Amniotic stem cell (primary cell): ENCODE data around the gene NRN1L.
"Not testable (repeated sequence)": the region's sequence is repeated elsewhere in the genome, so short reads cannot be mapped to it uniquely, and the experiment has no call there.

Experiments used
- DNase-seq: peaks from one replicate; lab custom pipeline; 2025; lab: John Stamatoyannopoulos, UW

NRN1L gene

GRCh38 chr16:67882374-67883145 is 2.1 kb upstream of the NRN1L start:
- no peak for DNase-seq

- no peak for DNase-seq
These were observed 1.4 kb upstream of the NRN1L start for GRCh38 chr16:67883146-67883871.

- no peak for DNase-seq
These were observed 818 bp upstream of the NRN1L start for GRCh38 chr16:67883872-67884261.

- no peak for DNase-seq
These were observed 860 bp downstream of the NRN1L start for GRCh38 chr16:67885545-67885944.

GRCh38 chr16:67885976-67886375 is 1.3 kb downstream of the NRN1L start:
- DNase-seq, result no peak

GRCh38 chr16:67886387-67886786 is 1.7 kb downstream of the NRN1L start:
- no peak for DNase-seq

- no peak for DNase-seq
These were observed 3.6 kb downstream of the NRN1L start for GRCh38 chr16:67888331-67888730.

- no peak for DNase-seq
These were observed 7.7 kb downstream of the NRN1L start for GRCh38 chr16:67892375-67892774.

- peak; percentile 93 for DNase-seq
These were observed 8.4 kb downstream of the NRN1L start, which contains the start of gene PSKH1 for GRCh38 chr16:67892899-67893742. Gene PSKH1, plus strand, starts transcription at chr16:67893254. Its CDS starts 15,496 bp downstream, at chr16:67908750.

GRCh38 chr16:67893743-67894399 is 9.2 kb downstream of the NRN1L start:
- no peak for DNase-seq

- DNase-seq, result no peak
These were observed 12.5 kb downstream of the NRN1L start for GRCh38 chr16:67897231-67897630.

- no peak for DNase-seq
These were observed 17.0 kb downstream of the NRN1L start for GRCh38 chr16:67901734-67902133.

- no peak for DNase-seq
These were observed 18.1 kb downstream of the NRN1L start for GRCh38 chr16:67902831-67903230.

GRCh38 chr16:67907397-67908180 is 22.9 kb downstream of the NRN1L start:
- no peak for DNase-seq

- no peak for DNase-seq
These were observed 24.5 kb downstream of the NRN1L start for GRCh38 chr16:67909056-67909742.

- no peak for DNase-seq
These were observed 25.5 kb downstream of the NRN1L start for GRCh38 chr16:67910158-67910557.

GRCh38 chr16:67914758-67915495 is 30.2 kb downstream of the NRN1L start:
- no peak for DNase-seq

- DNase-seq, result not testable (repeated sequence)
These were observed 30.7 kb downstream of the NRN1L start for GRCh38 chr16:67915496-67915769.

GRCh38 chr16:67915831-67916723 is 31.4 kb downstream of the NRN1L start:
- no peak for DNase-seq
